ENCODE results near the gene IGFBPL1. TPM values are rescaled to one million over a fixed set of nuclear protein-coding genes. Genes with fewer than 3 reads are reported as not detected.

IGFBPL1 gene
- total and polyA plus RNA-seq, 2 of the 13 experiments (the other 11 are each of a cell fraction or from before 2014, with no cell fraction given): 0.24 TPM; not detected in 1

- FAIRE-seq: no peak
- Histone ChIP-seq H3K36me3 (replicated peaks in 1 of 2; ENCODE audit: control insufficient read depth in 1 of 2, insufficient read depth in 2 of 2, low read length in 2 of 2) (0 out of 5 replicates have a peak, but pooled peaks cover 0 to 2% of the 10 kb centered on the region in 2 experiments), H3K27ac (ENCODE audit: extremely low read length, insufficient read depth, low read length) (no peak overlapping the region), H3K4me3 (replicated peaks in 1 of 3; ENCODE audit: insufficient read depth in 1 of 3, low read depth in 2 of 3, low read length in 3 of 3) (no peak overlapping the region), H3K4me1 (ENCODE audit: insufficient read depth, low read length) (peaks cover 51% of the 10 kb centered on the region), H2AFZ (ENCODE audit: low read length) (no peak overlapping the region), H3K4me2 (ENCODE audit: low read depth, low read length) (peak overlapping the region; percentile 59), H3K9me3 (ENCODE audit: low read length) (no peaks in the 10 kb centered on the region), H3K79me2 (ENCODE audit: insufficient read depth, low read length) (peaks cover 5% of the 10 kb centered on the region), H4K20me1 (ENCODE audit: insufficient read depth, low read length) (no peaks in the 10 kb centered on the region), H3K27me3 (ENCODE audit: control insufficient read depth in 1 of 2, insufficient read depth in 2 of 2, low read length in 2 of 2) (no peaks in the 10 kb centered on the region), H3K9ac (ENCODE audit: insufficient read depth, low read depth, low read length) (no peak overlapping the region)
- BruUV-seq (replicated peaks): no TSS peak
- DNase-seq (ENCODE audit: low spot score): no peak
- intact Hi-C loops (cut with micrococcal nuclease; ENCODE audit: unreplicated experiment) (loop anchor here (10.0 kb wide), 1 partner anchor 61 kb away; no protein-coding TSS in a partner anchor), in situ Hi-C loops (cut with HindIII; ENCODE audit: extremely low pct_ligation_motif_present, low pct_unique_long_range_greater_than_20kb) (no loop called here)
- ChIA-PET CTCF (ENCODE audit: low intra/inter-chr PET ratio, low total read pairs) (no interaction called here), POLR2A (interaction anchor here (1.0 to 1.5 kb wide), 2 partner anchors 9 kb away, joined by 3 to 6 read pairs; no protein-coding TSS in a partner anchor)
- 36% methylated on average over 2 of the region's 2 CpGs for WGBS (ENCODE audit: low lambda C conversion rate)
- ATAC-seq: peak; percentile 34
- TF ChIP-seq ZNF749 (CRISPR knock-in tag; IDR thresholded peaks at IDR 0.05; ENCODE audit: borderline replicate concordance) (no peak), EZH2 (conservative IDR thresholded peaks at IDR 0.05; ENCODE audit: low read depth, low read length) (no peak), ZBTB8A (CRISPR knock-in tag; IDR thresholded peaks at IDR 0.05; ENCODE audit: borderline replicate concordance, low read depth) (no peak), FOXJ3 (CRISPR knock-in tag; IDR thresholded peaks at IDR 0.05; ENCODE audit: borderline replicate concordance) (no peak), ZNF407 (CRISPR knock-in tag; IDR thresholded peaks at IDR 0.05; ENCODE audit: not compliant biosample characterization) (no peak), ZNF337 (CRISPR knock-in tag; IDR thresholded peaks at IDR 0.05; ENCODE audit: borderline replicate concordance, low read depth) (no peak), NONO (IDR thresholded peaks at IDR 0.05) (no peak), NONO (CRISPR knock-in tag; conservative IDR thresholded peaks at IDR 0.05) (peak; percentile 6; the same call in 1 of the 2 replicates), CEBPB (IDR thresholded peaks at IDR 0.05; ENCODE audit: borderline replicate concordance, low read depth, low read length) (no peak), CBX2 (IDR thresholded peaks at IDR 0.05; ENCODE audit: low read depth, low read length) (no peak), CBX2 (CRISPR knock-in tag; IDR thresholded peaks at IDR 0.05; ENCODE audit: low read depth) (no peak), ZNF619 (CRISPR knock-in tag; IDR thresholded peaks at IDR 0.05) (no peak), GATAD2A (CRISPR knock-in tag; IDR thresholded peaks at IDR 0.05) (0 out of 2 replicates have a peak, but pooled peaks have one; percentile 1)
- TF ChIP-seq, protein P1, sequence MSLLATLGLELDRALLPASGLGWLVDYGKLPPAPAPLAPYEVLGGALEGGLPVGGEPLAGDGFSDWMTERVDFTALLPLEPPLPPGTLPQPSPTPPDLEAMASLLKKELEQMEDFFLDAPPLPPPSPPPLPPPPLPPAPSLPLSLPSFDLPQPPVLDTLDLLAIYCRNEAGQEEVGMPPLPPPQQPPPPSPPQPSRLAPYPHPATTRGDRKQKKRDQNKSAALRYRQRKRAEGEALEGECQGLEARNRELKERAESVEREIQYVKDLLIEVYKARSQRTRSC (CRISPR knock-in tag; IDR thresholded peaks at IDR 0.05; ENCODE audit: low read depth): no peak
- TF ChIP-seq, protein P2, sequence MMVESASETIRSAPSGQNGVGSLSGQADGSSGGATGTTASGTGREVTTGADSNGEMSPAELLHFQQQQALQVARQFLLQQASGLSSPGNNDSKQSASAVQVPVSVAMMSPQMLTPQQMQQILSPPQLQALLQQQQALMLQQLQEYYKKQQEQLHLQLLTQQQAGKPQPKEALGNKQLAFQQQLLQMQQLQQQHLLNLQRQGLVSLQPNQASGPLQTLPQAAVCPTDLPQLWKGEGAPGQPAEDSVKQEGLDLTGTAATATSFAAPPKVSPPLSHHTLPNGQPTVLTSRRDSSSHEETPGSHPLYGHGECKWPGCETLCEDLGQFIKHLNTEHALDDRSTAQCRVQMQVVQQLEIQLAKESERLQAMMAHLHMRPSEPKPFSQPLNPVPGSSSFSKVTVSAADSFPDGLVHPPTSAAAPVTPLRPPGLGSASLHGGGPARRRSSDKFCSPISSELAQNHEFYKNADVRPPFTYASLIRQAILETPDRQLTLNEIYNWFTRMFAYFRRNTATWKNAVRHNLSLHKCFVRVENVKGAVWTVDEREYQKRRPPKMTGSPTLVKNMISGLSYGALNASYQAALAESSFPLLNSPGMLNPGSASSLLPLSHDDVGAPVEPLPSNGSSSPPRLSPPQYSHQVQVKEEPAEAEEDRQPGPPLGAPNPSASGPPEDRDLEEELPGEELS (CRISPR knock-in tag; IDR thresholded peaks at IDR 0.05): 0 out of 2 replicates have a peak, but pooled peaks have one; percentile 3
Measured at GRCh38 chr9:38443597-38443996, 19.3 kb upstream of the IGFBPL1 start.

Data from HepG2 (cell line).